Vagina (tissue), 2 donors: ENCODE results near the gene LYPLAL1. TPM values are rescaled to one million over a fixed set of nuclear protein-coding genes. Genes with fewer than 3 reads are reported as not detected.

Experiments used
- DNase-seq, 2 donors: peaks; one replicate each; pipeline ENCODE4 v3.0.0-alpha.2; 2017; ENCODE audit errors: extremely low spot score in 2 of 2
- H3K27ac ChIP-seq: fragments of 200-600 bp; sonication (generic); one replicate; pipeline ENCODE4 v1.5.1; 2019
- H3K27me3 ChIP-seq: fragments of 200-600 bp; sonication (generic); one replicate; pipeline ENCODE4 v1.5.1; 2019
- H3K36me3 ChIP-seq, 2 donors: fragments of 200-600 bp; sonication (generic); one replicate each; pipeline ENCODE4 v1.5.1; 2017 to 2019
- H3K4me1 ChIP-seq: fragments of 200-600 bp; sonication (generic); one replicate; pipeline ENCODE4 v1.5.1; 2019
- H3K4me3 ChIP-seq, 2 donors: fragments of 200-600 bp; sonication (generic); 1 replicate in 1 of 2; 2 replicates in 1 of 2; pipeline ENCODE4 v1.5.1; 2016 to 2019
- H3K9me3 ChIP-seq: fragments of 200-600 bp; sonication (generic); one replicate; pipeline ENCODE4 v1.5.1; 2019
- POLR2A ChIP-seq, 2 donors: fragments of 450-650 bp; IDR thresholded peaks; one replicate each; pipeline ENCODE4 v1.6.1; 2017; ENCODE audit warnings: antibody characterized with exemption in 2 of 2, mild to moderate bottlenecking in 2 of 2, moderate library complexity in 2 of 2
- POLR2AphosphoS5 ChIP-seq, 2 donors: sonication (generic); formaldehyde crosslinking; IDR thresholded peaks; one replicate each; pipeline ENCODE4 v1.9.0; 2017; ENCODE audit warnings: antibody characterized with exemption in 2 of 2, mild to moderate bottlenecking in 2 of 2, low read depth in 1 of 2; ENCODE audit not compliant: insufficient read depth in 1 of 2
- intact Hi-C: fragments of 100-400 bp; cut with DNase I; formaldehyde crosslinking; loops from one replicate; pipeline ENCODE4 v1.15.1; 2023
- total RNA-seq: library from RNA; depleted of rRNA; stranded (reverse); fragments of >200 nt; gene quantifications from one replicate; pipeline ENCODE4 v1.2.3, GENCODE V29; 2016
- TF ChIP-seq, protein P1 (sequence below), 3 experiments: fragments of 450-650 bp in 2 of 3; fragments of 200-600 bp in 1 of 3; sonication (generic) in 1 of 3; IDR thresholded peaks; one replicate each; pipeline ENCODE4 v1.5.1; 2017 to 2019; ENCODE audit warnings: antibody characterized with exemption in 3 of 3, mild to moderate bottlenecking in 2 of 3, moderate library complexity in 2 of 3

The LYPLAL1 gene
- total RNA-seq = 14.0 TPM

- Histone ChIP-seq H3K4me1 (peaks cover 49% of the 10 kb centered on the region), H3K9me3 (no peaks in the 10 kb centered on the region), H3K27ac (peak within 1 kb of the TSS; percentile 95), H3K4me3 (peak within 1 kb of the TSS; percentile 61 to 65), H3K27me3 (no peaks in the 10 kb centered on the region), H3K36me3 (no peaks in the 10 kb centered on the region)
- intact Hi-C loops = no loop called here
- DNase-seq = peak in 1 of 2 donors; percentile 90
- TF ChIP-seq POLR2AphosphoS5 (IDR thresholded peaks at IDR 0.05; ENCODE audit: insufficient read depth in 1 of 2, low read depth in 1 of 2) (peak; percentile 75 to 99), POLR2A (IDR thresholded peaks at IDR 0.05) (peak in 1 of 2 donors; percentile 96)
- TF ChIP-seq, protein P1, sequence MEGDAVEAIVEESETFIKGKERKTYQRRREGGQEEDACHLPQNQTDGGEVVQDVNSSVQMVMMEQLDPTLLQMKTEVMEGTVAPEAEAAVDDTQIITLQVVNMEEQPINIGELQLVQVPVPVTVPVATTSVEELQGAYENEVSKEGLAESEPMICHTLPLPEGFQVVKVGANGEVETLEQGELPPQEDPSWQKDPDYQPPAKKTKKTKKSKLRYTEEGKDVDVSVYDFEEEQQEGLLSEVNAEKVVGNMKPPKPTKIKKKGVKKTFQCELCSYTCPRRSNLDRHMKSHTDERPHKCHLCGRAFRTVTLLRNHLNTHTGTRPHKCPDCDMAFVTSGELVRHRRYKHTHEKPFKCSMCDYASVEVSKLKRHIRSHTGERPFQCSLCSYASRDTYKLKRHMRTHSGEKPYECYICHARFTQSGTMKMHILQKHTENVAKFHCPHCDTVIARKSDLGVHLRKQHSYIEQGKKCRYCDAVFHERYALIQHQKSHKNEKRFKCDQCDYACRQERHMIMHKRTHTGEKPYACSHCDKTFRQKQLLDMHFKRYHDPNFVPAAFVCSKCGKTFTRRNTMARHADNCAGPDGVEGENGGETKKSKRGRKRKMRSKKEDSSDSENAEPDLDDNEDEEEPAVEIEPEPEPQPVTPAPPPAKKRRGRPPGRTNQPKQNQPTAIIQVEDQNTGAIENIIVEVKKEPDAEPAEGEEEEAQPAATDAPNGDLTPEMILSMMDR (IDR thresholded peaks at IDR 0.05) = peak in 1 of 3 experiments; percentile 3
These were observed at the start of gene LYPLAL1 for GRCh38 chr1:219173758-219174459. TSS of gene LYPLAL1 (plus strand) at chr1:219173878. CDS start at chr1:219173891, 13 bp downstream.

DNA sequence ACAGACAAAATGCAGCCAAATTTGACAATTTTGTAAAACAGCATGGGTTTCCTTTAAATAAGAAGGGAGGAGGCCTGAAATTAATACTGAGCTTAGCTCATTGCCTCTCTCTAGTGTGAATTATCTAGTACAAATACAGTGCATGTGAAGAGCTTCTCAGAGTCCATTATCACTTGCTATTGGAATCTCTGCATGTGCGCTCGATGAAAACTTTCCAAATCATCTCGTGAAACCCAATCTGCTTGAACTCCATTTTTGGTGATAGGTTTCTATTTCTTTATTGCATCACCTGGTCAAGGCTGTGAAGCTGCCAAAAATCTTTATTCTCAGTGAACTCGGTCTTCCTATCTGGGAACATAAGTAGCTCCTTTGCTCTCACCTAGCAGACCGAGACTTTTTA, 49.5 kb upstream of the LYPLAL1 start:
- no peak overlapping the region for H3K27ac ChIP-seq
- DNase-seq = no peak
- no peaks in the 10 kb centered on the region for H3K9me3 ChIP-seq
- no peaks in the 10 kb centered on the region for H3K27me3 ChIP-seq
- intact Hi-C loops = no loop called here
- no peaks in the 10 kb centered on the region for H3K36me3 ChIP-seq
- TF ChIP-seq, protein P1 (IDR thresholded peaks at IDR 0.05) = no peak
- no peak for TF ChIP-seq POLR2AphosphoS5 (IDR thresholded peaks at IDR 0.05; ENCODE audit: insufficient read depth in 1 of 2, low read depth in 1 of 2)
- no peak for TF ChIP-seq POLR2A (IDR thresholded peaks at IDR 0.05)
- no peak overlapping the region for H3K4me3 ChIP-seq
- peaks cover 49% of the 10 kb centered on the region for H3K4me1 ChIP-seq

DNA sequence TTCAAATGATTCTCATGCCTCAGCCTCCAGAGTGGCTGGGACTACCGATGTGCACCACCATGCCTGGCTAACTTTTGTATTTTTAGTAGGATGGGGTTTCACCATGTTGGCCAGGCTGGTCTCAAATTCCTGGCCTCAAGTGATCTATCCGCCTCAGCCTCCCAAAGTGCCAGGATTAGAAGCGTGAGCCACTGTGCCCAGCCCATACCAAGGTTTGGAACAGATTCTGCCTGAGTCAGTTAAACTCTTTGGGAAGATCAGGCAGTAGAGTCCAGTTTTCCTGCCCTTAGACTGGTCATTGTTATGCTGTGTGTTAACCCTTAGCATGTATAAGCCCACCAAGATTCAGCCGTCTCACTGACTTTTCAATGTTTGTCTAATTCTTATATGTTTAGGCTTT, 48.3 kb upstream of the LYPLAL1 start:
- Histone ChIP-seq H3K9me3 (no peaks in the 10 kb centered on the region), H3K36me3 (no peaks in the 10 kb centered on the region), H3K4me3 (no peak overlapping the region), H3K27me3 (no peaks in the 10 kb centered on the region), H3K4me1 (peaks cover 42% of the 10 kb centered on the region), H3K27ac (peak overlapping the region; percentile 10)
- intact Hi-C loops = no loop called here
- TF ChIP-seq, protein P1 (IDR thresholded peaks at IDR 0.05) = no peak
- DNase-seq = no peak

DNA sequence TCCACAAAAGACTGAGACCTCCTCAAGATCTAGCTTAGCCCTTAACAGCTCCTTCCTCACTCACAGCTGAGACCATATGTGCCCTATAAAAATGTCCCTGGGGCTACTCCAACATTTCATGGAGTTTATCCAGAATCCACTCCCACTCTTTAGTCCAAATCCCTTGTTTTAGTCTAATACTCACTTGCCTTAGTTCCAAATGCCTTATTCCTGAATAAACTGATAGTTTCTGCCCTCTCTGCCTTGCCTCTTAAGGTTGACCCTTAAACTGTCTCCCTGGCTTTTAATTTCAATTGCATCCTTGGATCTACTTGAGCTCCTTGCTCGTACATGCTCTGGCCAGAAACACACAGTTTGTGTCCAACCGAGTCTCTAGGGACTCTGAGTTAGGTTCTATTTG, 47.3 kb upstream of the LYPLAL1 start:
- H3K9me3 ChIP-seq = no peaks in the 10 kb centered on the region
- peaks cover 32% of the 10 kb centered on the region for H3K4me1 ChIP-seq
- H3K27me3 ChIP-seq = no peaks in the 10 kb centered on the region
- no peaks in the 10 kb centered on the region for H3K36me3 ChIP-seq
- no peak overlapping the region for H3K4me3 ChIP-seq
- DNase-seq = no peak
- intact Hi-C loops = no loop called here
- peak in 1 of 2 donors; percentile 50 for TF ChIP-seq POLR2AphosphoS5 (IDR thresholded peaks at IDR 0.05; ENCODE audit: insufficient read depth in 1 of 2, low read depth in 1 of 2)
- TF ChIP-seq, protein P1 (IDR thresholded peaks at IDR 0.05) = no peak
- no peak for TF ChIP-seq POLR2A (IDR thresholded peaks at IDR 0.05)
- peak overlapping the region; percentile 10 for H3K27ac ChIP-seq

DNA sequence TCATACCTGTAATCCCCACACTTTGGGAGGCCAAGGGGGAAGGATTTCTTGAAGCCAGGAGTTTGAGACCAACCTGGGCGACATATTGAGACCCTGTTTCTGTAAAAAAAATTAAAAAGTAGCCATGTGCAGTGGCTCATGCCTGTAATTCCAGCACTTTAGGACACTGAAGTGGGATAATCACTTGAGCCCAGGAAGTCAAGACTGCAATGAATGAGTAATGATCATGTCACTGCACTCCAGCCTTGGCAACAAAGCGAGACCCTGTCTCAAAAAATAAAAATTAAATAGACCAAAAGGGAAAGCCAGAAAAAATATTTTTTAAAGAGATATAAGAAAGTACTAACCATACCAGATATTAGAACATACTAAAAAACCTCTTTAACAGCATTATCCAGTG, 44.7 kb upstream of the LYPLAL1 start:
- Histone ChIP-seq H3K36me3 (no peaks in the 10 kb centered on the region), H3K9me3 (no peaks in the 10 kb centered on the region), H3K27me3 (no peaks in the 10 kb centered on the region), H3K4me1 (peaks cover 23% of the 10 kb centered on the region), H3K27ac (no peak overlapping the region), H3K4me3 (no peak overlapping the region)
- TF ChIP-seq, protein P1 (IDR thresholded peaks at IDR 0.05) = no peak
- TF ChIP-seq POLR2AphosphoS5 (IDR thresholded peaks at IDR 0.05; ENCODE audit: insufficient read depth in 1 of 2, low read depth in 1 of 2) (no peak), POLR2A (IDR thresholded peaks at IDR 0.05) (no peak)
- intact Hi-C loops = no loop called here
- no peak for DNase-seq
